ENCODE results near the gene UBC.
A peak's percentile ranks its signal among the peaks of the same experiment; 100 is the strongest.

Gene UBC

DNA sequence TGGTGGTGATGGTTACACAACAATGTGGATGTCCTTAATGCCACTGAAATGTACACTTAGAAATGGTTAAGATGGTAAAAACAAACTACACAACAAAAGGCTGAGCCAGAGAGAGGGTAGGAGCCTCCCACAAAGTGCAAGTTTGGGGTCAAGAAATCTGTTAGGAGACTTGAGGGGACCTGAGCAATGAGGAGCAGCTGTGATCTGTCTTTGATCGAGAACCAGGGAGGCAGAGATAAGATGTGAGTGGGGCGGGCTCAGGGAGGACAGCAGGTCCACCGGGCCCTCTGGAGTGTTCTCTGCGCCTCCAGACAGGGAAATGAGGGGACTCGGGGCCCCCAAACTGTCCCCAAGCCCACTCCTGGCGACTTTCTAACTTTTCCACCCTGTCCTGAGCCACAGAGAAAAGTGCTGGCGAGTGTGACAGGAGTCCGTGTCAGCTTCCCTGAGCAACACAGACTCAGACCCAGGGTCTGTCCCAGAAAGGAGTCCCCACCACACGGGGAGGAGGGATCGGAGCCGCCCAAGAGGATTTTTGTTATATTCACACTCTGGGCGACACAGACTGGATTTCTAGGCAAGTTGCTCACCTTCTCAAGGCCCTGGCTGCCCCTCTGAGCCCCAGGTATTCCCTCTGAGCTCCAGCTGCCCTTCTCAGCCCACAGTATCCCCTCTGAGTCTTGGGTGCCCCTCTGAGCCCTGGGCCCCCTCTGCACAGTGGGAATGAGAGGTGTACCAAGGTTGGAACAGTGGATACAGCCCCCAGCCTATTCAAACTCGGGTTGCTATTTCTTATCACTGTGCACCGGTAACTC is 39.3 kb downstream of the UBC start (continued):
- TF ChIP-seq KLF1 (tag by site-specific recombination; IDR thresholded peaks at IDR 0.05) = no peak

DNA sequence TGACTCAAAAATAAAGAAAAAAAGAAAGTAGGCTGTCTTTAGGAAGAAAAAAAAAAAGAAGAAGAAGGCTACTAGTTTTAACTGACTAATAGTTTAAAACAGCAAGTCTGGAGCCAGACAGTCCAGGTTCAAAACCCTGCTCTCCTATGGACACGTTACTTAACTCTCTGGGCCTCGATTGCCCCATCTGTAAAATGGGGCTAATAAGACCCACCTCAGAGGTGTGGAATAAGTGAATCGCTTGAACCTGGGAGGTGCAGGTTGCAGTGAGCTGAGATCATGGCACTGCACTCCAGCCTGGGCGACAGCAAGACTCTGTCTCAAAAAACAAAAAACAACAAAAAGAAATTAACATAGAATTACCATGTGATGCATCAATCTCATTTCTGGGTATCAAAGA is 40.3 kb downstream of the UBC start:
- no peak overlapping the region for H3K4me3 ChIP-seq (ENCODE audit: low read depth, low read length)
- no peak for TF ChIP-seq ZNF610 (tag by site-specific recombination; IDR thresholded peaks at IDR 0.05; ENCODE audit: borderline replicate concordance)
- TF ChIP-seq ZNF580 (tag by site-specific recombination; IDR thresholded peaks at IDR 0.05) = peak; percentile 13; the same call in 1 of the 2 replicates
- H3K27ac ChIP-seq (ENCODE audit: extremely low read depth, low read depth, low read length) = no peak overlapping the region
- H3K4me1 ChIP-seq (ENCODE audit: control insufficient read depth, insufficient read depth, low read length) = peaks cover 3% of the 10 kb centered on the region; the same call in 1 of the 2 replicates
- no peaks in the 10 kb centered on the region for H3K36me3 ChIP-seq (ENCODE audit: control insufficient read depth in 2 of 2, insufficient read depth in 1 of 2, low read length in 2 of 2)
- no peaks in the 10 kb centered on the region for H3K9me3 ChIP-seq (ENCODE audit: control insufficient read depth, insufficient read depth, low read depth, low read length)
- CTCF ChIA-PET = no interaction called here
- POLR2A ChIA-PET = no interaction called here

- Histone ChIP-seq H3K27ac (ENCODE audit: extremely low read depth, low read depth, low read length) (no peak overlapping the region), H3K36me3 (ENCODE audit: control insufficient read depth in 2 of 2, insufficient read depth in 1 of 2, low read length in 2 of 2) (no peaks in the 10 kb centered on the region), H3K4me3 (ENCODE audit: low read depth, low read length) (no peak overlapping the region), H3K9me3 (ENCODE audit: control insufficient read depth, insufficient read depth, low read depth, low read length) (no peaks in the 10 kb centered on the region), H3K4me1 (ENCODE audit: control insufficient read depth, insufficient read depth, low read length) (peaks cover 3% of the 10 kb centered on the region; the same call in 1 of the 2 replicates)
- TF ChIP-seq ZNF302 (tag by site-specific recombination; IDR thresholded peaks at IDR 0.05; ENCODE audit: low read depth) (no peak), ZBTB44 (tag by site-specific recombination; IDR thresholded peaks at IDR 0.05) (no peak), ZFP37 (tag by site-specific recombination; IDR thresholded peaks at IDR 0.05) (no peak)
- POLR2A ChIA-PET = no interaction called here
- CTCF ChIA-PET = interaction anchor here (1.2 to 1.4 kb wide), 2 partner anchors 15 to 34 kb away, joined by 4 to 7 read pairs; no protein-coding TSS in a partner anchor
These were observed 42.3 kb downstream of the UBC start for GRCh38 chr12:124872068-124872719.

GRCh38 chr12:124871297-124871696 is 43.2 kb downstream of the UBC start:
- Histone ChIP-seq H3K9me3 (ENCODE audit: control insufficient read depth, insufficient read depth, low read depth, low read length) (no peaks in the 10 kb centered on the region), H3K36me3 (ENCODE audit: control insufficient read depth in 2 of 2, insufficient read depth in 1 of 2, low read length in 2 of 2) (no peaks in the 10 kb centered on the region), H3K4me3 (ENCODE audit: low read depth, low read length) (no peak overlapping the region), H3K4me1 (ENCODE audit: control insufficient read depth, insufficient read depth, low read length) (peaks cover 3% of the 10 kb centered on the region; the same call in 1 of the 2 replicates), H3K27ac (ENCODE audit: extremely low read depth, low read depth, low read length) (no peak overlapping the region)
- TF ChIP-seq, protein P1, sequence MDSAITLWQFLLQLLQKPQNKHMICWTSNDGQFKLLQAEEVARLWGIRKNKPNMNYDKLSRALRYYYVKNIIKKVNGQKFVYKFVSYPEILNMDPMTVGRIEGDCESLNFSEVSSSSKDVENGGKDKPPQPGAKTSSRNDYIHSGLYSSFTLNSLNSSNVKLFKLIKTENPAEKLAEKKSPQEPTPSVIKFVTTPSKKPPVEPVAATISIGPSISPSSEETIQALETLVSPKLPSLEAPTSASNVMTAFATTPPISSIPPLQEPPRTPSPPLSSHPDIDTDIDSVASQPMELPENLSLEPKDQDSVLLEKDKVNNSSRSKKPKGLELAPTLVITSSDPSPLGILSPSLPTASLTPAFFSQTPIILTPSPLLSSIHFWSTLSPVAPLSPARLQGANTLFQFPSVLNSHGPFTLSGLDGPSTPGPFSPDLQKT (IDR thresholded peaks at IDR 0.05; ENCODE audit: borderline replicate concordance, low read depth, low read length) = no peak
- ChIA-PET CTCF (interaction anchor here (1.2 kb wide), 1 partner anchor 35 kb away, joined by 4 read pairs; no protein-coding TSS in a partner anchor), POLR2A (no interaction called here)

DNA sequence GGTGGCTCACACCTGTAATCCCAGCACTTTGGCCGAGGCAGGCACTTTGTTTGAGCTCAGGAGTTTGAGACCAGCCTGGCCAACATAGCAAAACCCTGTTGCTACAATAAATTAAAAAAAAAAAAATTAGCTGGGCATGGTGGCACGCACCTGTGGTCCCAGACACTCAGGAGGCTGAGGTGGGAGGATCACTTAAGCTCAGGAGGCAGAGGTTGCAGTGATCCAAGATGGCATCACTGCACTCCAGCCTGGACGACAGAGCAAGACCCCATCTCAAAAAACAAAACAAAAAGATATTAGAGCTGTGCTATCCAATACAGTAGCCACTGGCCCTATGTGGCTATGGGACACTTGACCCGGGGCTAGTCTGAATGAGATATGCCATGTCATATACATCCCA is 43.9 kb downstream of the UBC start:
- H3K27ac ChIP-seq (ENCODE audit: extremely low read depth, low read depth, low read length) = no peak overlapping the region
- no peaks in the 10 kb centered on the region for H3K4me1 ChIP-seq (ENCODE audit: control insufficient read depth, insufficient read depth, low read length)
- H3K36me3 ChIP-seq (ENCODE audit: control insufficient read depth in 2 of 2, insufficient read depth in 1 of 2, low read length in 2 of 2) = no peaks in the 10 kb centered on the region
- TF ChIP-seq ZNF311 (tag by site-specific recombination; IDR thresholded peaks at IDR 0.05; ENCODE audit: borderline replicate concordance) = no peak
- TF ChIP-seq KLF16 (tag by site-specific recombination; IDR thresholded peaks at IDR 0.05) = no peak
- TF ChIP-seq OVOL3 (tag by site-specific recombination; IDR thresholded peaks at IDR 0.05) = no peak
- TF ChIP-seq ZNF133 (tag by site-specific recombination; IDR thresholded peaks at IDR 0.05) = no peak
- peak; percentile 60 for TF ChIP-seq ZNF121 (tag by site-specific recombination; IDR thresholded peaks at IDR 0.05)
- TF ChIP-seq MEIS1 (CRISPR knock-in tag; IDR thresholded peaks at IDR 0.05; ENCODE audit: borderline replicate concordance) = no peak
- TF ChIP-seq ZNF501 (tag by site-specific recombination; IDR thresholded peaks at IDR 0.05) = no peak
- ChIA-PET CTCF (interaction anchor here (0.6 kb wide), 1 partner anchor 27 kb away, joined by 3 read pairs; no protein-coding TSS in a partner anchor), POLR2A (no interaction called here)
- H3K9me3 ChIP-seq (ENCODE audit: control insufficient read depth, insufficient read depth, low read depth, low read length) = no peaks in the 10 kb centered on the region
- H3K4me3 ChIP-seq (ENCODE audit: low read depth, low read length) = no peak overlapping the region

All from HEK293 (cell line).